Measurements from ENCODE around the gene EML6.

The EML6 gene

DNA sequence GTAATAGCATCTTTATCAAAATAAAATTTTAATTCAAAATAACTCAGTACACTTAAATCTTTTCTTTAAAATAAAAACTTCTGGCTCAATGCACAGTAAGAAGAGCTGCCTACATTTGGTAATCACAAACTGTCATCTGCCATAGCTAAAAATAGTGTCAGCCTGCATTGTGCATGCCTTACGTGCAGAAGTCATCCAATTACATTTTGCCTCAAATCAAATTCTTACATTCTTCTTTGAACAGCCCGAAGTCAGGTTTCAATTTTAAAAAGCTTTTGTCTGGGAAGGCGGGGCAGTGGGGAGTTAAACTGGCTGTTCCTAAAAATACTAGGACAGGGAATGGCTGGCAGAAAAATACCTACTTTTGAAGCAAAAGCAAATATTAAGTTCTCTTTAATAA, 275.7 kb downstream of the EML6 start:
- DNase-seq (ENCODE audit: low read depth in 2 of 2): peak; percentile 54 to 58

- no peak for DNase-seq (ENCODE audit: low read depth in 2 of 2)
Measured at GRCh38 chr2:55000341-55000740, 276.9 kb downstream of the EML6 start.

GRCh38 chr2:55001716-55002115, 278.3 kb downstream of the EML6 start:
- DNase-seq (ENCODE audit: low read depth in 2 of 2): peak in 1 of 2 experiments; percentile 25

DNA sequence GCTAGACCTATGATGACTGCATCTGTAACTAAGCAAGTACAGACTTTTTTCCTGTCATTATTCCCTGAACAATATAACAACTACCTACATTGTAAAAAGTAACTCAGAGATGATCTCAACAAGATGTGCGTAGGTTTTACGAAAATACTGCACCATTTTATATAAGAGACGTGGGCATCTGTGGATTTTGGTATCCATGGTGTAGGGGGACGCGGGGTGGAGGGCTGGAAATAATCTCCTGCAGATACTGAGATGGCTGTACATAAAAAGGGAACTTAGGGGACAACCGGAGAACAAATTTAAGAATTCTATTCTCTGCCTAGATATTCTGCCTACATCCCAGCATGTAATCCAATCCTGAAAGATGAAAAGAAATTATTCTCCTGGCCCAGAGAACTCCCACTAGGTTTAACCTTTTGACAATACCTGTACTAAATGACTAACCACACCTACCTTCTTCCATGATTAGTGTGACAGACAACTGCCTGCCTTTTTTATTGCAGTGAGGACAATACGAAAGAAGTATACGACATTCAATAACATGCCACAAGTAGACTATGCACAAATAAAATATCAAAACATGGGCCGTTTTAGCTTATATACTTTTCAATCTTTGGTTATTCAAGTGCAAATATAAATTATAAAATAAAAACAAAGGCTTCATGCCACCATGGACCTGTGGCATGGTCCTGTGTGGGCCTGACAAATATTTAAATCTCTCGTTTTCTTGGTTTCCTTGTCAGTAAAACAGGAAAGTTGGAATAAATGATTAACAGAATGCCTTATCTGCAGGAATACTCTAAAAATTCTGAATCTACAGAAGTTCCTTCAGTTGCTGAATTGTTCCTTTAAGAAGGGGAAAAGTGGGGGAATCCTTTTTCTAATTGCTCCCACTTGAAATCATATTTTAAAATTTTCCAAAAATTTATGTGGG, 280.5 kb downstream of the EML6 start:
- DNase-seq (ENCODE audit: low read depth in 2 of 2): no peak

- no peak for DNase-seq (ENCODE audit: low read depth in 2 of 2)
Measured at GRCh38 chr2:55006306-55006705, 282.8 kb downstream of the EML6 start.

GRCh38 chr2:55009277-55010060, 286.0 kb downstream of the EML6 start:
- no peak for DNase-seq (ENCODE audit: low read depth in 2 of 2)

DNA sequence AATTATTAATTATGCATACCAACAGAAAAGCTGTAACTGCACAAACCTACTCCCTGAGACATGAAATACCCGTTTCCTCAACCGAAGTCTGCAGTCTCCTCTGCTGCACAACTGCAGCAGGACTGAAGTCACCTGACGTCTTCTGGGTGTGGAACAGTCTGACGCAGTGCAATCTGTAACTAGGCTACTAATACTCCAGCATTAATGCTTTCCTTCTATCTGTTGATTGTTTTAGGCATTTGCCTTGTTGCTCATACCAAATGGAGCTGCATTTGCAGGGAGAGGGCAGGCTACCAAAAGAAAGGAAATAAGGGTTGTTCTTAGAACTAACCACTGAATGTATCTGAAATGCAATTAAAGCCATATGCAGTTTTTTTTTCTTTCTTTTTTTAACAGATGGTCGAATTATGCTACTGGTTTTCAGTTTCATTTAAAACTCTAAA, 286.7 kb downstream of the EML6 start:
- peak; percentile 47 to 49 for DNase-seq (ENCODE audit: low read depth in 2 of 2)

GRCh38 chr2:55010915-55011314, 287.5 kb downstream of the EML6 start:
- DNase-seq (ENCODE audit: low read depth in 2 of 2): no peak

GRCh38 chr2:55011831-55012671, 288.6 kb downstream of the EML6 start:
- no peak for DNase-seq (ENCODE audit: low read depth in 2 of 2)

DNA sequence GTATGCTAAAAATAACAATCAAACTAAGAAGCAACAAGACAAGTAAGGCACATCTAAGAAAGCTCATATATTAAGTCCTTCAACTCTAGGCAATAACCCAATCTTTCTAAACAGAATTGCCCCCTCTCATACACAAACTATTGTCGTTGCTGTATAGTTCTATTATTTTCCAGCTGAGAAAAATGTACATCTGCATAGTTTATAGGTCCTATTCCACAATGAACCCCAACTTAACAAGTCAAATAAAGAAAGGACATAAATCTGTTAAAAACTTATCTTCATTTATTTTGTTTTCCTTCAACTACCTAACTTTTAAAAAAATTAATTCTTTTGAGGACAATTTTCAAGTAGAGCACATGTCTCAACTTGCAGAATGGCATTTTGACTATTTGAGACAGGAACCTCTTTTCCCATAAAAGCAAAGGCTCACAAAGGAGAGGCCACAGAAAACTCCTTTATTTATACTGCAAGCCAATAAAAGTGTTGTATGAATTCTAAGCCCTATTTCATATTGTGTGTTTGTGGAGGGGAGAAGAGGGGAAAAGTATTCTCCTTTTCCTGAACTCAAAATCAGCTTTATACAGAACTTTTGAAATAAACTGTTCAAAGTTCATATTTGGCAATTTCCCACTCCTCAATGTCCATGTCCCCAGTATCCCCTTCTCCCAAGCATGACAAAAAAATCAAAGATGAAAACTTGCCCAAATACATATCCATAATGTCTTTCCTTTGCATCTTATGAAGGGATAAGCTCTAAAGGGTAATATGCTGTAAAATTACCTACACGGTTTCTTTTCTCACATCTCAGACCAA, 289.4 kb downstream of the EML6 start:
- DNase-seq (ENCODE audit: low read depth in 2 of 2): no peak

DNA sequence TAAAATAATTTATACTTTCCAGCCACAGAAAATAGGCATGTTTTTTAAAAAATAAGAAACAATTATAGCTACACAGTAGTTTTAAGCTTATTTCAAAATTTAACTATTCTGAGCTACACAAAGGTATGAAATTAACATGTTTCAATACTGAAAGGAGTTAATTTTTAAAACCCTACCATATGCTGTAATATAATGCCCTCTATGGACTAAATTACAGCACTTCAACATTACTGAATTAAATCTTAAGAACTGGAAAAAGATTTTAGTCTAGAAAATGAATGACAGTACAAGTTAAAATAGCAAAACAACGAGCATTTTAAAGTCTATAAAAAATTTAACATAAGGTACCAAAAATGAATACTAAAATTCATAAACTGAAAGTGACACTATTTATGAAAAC, 290.5 kb downstream of the EML6 start:
- no peak for DNase-seq (ENCODE audit: low read depth in 2 of 2)

DNA sequence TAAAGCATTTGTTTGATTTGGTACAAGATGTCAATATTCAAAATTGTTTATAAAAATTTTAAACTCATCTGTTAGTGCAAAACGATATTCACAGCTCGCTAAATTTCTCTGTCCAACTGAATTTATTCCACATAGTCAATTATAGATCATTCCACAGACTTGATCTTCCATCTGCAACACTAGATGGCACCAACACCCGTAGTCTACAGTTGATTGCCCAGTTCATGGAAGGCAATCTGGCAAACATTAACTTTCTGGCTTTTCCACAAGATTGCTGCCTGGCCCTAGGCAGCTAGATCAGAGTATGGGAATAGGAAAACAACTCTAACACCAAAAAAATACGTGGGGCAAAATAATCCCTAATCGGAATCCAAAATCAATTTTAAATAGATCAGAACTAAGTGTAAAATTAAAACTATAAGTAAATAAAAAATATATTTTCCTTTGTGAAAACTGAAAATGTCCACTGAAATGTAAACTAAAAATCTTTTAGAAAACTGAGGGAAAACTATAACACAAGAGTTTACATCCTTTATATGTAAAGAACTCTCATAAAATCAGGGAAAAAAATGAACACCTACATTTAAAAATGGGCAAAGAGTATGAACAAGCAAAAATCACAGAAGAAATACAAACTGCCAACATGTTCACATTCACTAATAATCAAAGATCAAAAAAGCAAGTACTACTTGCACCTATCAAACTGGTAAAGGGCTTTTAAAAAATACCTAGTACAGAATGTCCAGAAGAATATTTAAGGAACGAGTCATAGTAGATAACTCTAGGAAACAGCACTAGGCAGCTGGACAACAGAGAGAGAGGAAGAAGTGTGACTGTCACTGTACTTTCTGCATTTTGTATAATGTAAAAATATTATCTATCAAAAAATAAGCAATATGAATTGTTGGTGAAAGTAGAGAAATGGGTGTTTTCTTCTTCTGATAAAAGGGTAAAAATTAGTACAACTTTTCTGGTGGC, 291.8 kb downstream of the EML6 start:
- peak; percentile 57 for DNase-seq (ENCODE audit: low read depth in 2 of 2)

GRCh38 chr2:55017428-55017827, 294.0 kb downstream of the EML6 start:
- DNase-seq (ENCODE audit: low read depth in 2 of 2): no peak

DNA sequence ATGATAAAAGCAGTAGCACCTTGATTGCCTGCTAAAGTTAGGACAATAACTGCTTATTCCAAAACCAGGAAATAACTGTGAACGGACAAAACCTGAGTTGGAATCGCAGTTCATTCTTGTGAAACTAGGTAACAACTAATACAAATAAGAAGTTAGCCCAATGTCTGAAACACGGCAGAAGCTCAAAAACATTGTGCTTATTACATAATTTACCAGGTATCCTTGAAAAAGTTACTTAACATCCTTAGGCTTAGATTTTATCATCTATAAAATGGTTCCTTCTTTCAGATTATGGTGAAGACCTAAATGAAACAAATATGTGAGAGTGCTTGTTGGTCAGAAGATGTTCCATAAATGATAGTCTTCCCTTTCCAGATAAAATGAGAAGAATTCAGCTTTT, 294.4 kb downstream of the EML6 start:
- no peak for DNase-seq (ENCODE audit: low read depth in 2 of 2)

DNA sequence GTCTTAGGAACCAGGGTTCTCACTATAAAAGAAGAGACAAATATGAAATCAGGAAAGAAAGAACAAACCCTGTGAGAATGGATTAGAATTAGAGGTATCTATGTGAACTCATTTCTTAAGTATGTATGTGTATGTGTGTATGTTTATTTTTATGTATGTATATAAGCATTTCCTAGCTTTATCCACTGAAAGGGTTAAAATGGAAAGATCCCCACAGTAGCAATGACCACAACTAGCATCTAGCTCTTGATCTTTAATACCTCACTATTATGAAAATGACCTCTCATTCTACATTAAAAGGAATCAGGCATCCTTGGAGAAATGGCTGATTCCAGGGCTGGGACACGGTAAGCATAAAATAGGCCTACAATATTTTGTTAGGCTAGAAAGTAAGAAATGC, 295.2 kb downstream of the EML6 start:
- no peak for DNase-seq (ENCODE audit: low read depth in 2 of 2)

- DNase-seq (ENCODE audit: low read depth in 2 of 2): no peak
Measured at GRCh38 chr2:55019526-55020258, 296.2 kb downstream of the EML6 start.

Data from fibroblast of skin of left quadriceps (primary cell).